RCC 7860 (cell line): ENCODE data around the gene HEY2.
"Not testable (repeated sequence)": the region's sequence is repeated elsewhere in the genome, so short reads cannot be mapped to it uniquely, and the experiment has no call there.

Experiments used
- DNase-seq: peaks from one replicate; pipeline ENCODE4 v3.0.0-alpha.2; 2015; ENCODE audit warnings: low spot score
- FAIRE-seq: peaks from 2 replicates; lab custom pipeline; 2012; peaks lifted over from hg19 to GRCh38; lab: Jason Lieb, UNC

Gene HEY2

GRCh38 chr6:125793280-125793679 lies 43.8 kb downstream of the HEY2 start:
- no peak for DNase-seq
- FAIRE-seq = no peak

GRCh38 chr6:125793863-125794262 lies 44.4 kb downstream of the HEY2 start:
- FAIRE-seq = no peak

GRCh38 chr6:125794342-125795137 lies 45.1 kb downstream of the HEY2 start:
- DNase-seq (no peak), FAIRE-seq (no peak)

More at GRCh38 chr6:125793863-125794262, 44.4 kb downstream of the HEY2 start:
- no peak for DNase-seq

GRCh38 chr6:125795301-125795700 lies 45.9 kb downstream of the HEY2 start:
- no peak for FAIRE-seq
- DNase-seq = no peak

GRCh38 chr6:125797120-125797885 lies 47.9 kb downstream of the HEY2 start:
- no peak for FAIRE-seq
- no peak for DNase-seq

GRCh38 chr6:125797886-125798444 lies 48.5 kb downstream of the HEY2 start:
- DNase-seq (no peak), FAIRE-seq (no peak)

- FAIRE-seq (no peak), DNase-seq (no peak)
Observed at GRCh38 chr6:125798734-125799508, 49.5 kb downstream of the HEY2 start.

- FAIRE-seq (no peak), DNase-seq (no peak)
Observed at GRCh38 chr6:125802383-125802782, 53.0 kb downstream of the HEY2 start.

GRCh38 chr6:125802943-125803377 lies 53.5 kb downstream of the HEY2 start:
- DNase-seq (no peak), FAIRE-seq (no peak)

GRCh38 chr6:125804264-125804663 lies 54.8 kb downstream of the HEY2 start:
- FAIRE-seq (no peak), DNase-seq (no peak)

- DNase-seq = peak; percentile 5
- not testable (repeated sequence) for FAIRE-seq
Observed at GRCh38 chr6:125804866-125805425, 55.5 kb downstream of the HEY2 start.

- DNase-seq (no peak), FAIRE-seq (no peak)
Observed at GRCh38 chr6:125806813-125807212, 57.4 kb downstream of the HEY2 start.

GRCh38 chr6:125807293-125807692 lies 57.9 kb downstream of the HEY2 start:
- DNase-seq (no peak), FAIRE-seq (no peak)

GRCh38 chr6:125808060-125808459 lies 58.6 kb downstream of the HEY2 start:
- FAIRE-seq (no peak), DNase-seq (no peak)

GRCh38 chr6:125808591-125808990 lies 59.2 kb downstream of the HEY2 start:
- FAIRE-seq = no peak
- no peak for DNase-seq

- FAIRE-seq (no peak), DNase-seq (no peak)
Observed at GRCh38 chr6:125809570-125810170, 60.2 kb downstream of the HEY2 start.

- DNase-seq (no peak), FAIRE-seq (no peak)
Observed at GRCh38 chr6:125810445-125810844, 61.0 kb downstream of the HEY2 start.
